Right lobe of liver (tissue), 6 donors: ENCODE results near the gene NAP1L1. TPM values are rescaled to one million over a fixed set of nuclear protein-coding genes. Genes with fewer than 3 reads are reported as not detected.

Experiments used
- ATAC-seq, 4 donors: fragments of 200-7000 bp; cut with Tn5 transposase; one replicate each; pipeline ENCODE4 v1.9.1; 2020; ENCODE audit warnings: mild to moderate bottlenecking in 4 of 4, moderate library complexity in 4 of 4
- DNase-seq, 3 donors: peaks; one replicate each; pipeline ENCODE4 v3.0.0-alpha.2; 2020
- H3K27ac ChIP-seq, 3 donors: fragments of 200-600 bp; one replicate each; pipeline ENCODE4 v1.8.0; 2022
- H3K27me3 ChIP-seq, 2 donors: fragments of 200-600 bp; one replicate each; pipeline ENCODE4 v1.8.0; 2022
- H3K36me3 ChIP-seq, 4 donors: fragments of 200-600 bp; sonication (generic) in 1 of 4; one replicate each; pipeline versions ENCODE4 v1.5.1 to v1.8.0; 2017 to 2022; ENCODE audit warnings: control low read depth in 1 of 4
- H3K4me1 ChIP-seq, 4 donors: fragments of 200-600 bp; sonication (generic) in 1 of 4; one replicate each; pipeline versions ENCODE4 v1.5.1 to v1.8.0; 2017 to 2022; ENCODE audit warnings: control low read depth in 1 of 4
- H3K4me3 ChIP-seq, 3 donors: fragments of 200-600 bp; one replicate each; pipeline ENCODE4 v1.8.0; 2022
- H3K9me3 ChIP-seq, 4 donors: fragments of 200-600 bp; sonication (generic) in 1 of 4; one replicate each; pipeline versions ENCODE4 v1.5.1 to v1.8.0; 2017 to 2022; ENCODE audit warnings: control low read depth in 1 of 4
- CTCF ChIP-seq, 4 donors: fragments of 200-600 bp in 3 of 4; fragments of 450-650 bp in 1 of 4; IDR thresholded peaks; one replicate each; pipeline versions ENCODE4 v1.5.1 to v1.8.0; 2016 to 2022; ENCODE audit warnings: antibody characterized with exemption in 4 of 4, mild to moderate bottlenecking in 2 of 4
- POLR2A ChIP-seq: fragments of 450-650 bp; IDR thresholded peaks from one replicate; pipeline ENCODE4 v1.6.1; 2017; ENCODE audit warnings: antibody characterized with exemption, mild to moderate bottlenecking
- WGBS: methylation state at CpG from one replicate; pipeline ENCODE4 v1.1.6; 2018; ENCODE audit warnings: low coverage, low lambda C conversion rate; ENCODE audit not compliant: insufficient coverage; ENCODE audit errors: missing lambda C conversion rate; 5-methylcytosine and 5-hydroxymethylcytosine counted together
- intact Hi-C, 2 donors: fragments of 100-400 bp; cut with DNase I; formaldehyde crosslinking; loops; one replicate each; pipeline versions ENCODE4 v1.11.2 to v1.14.1; 2022
- total RNA-seq, 6 experiments: library from RNA; depleted of rRNA in 2 of 6; stranded (reverse); fragments of >200 nt in 2 of 6; fragmentation: NEBNext Ultra II Directional in 3 of 6; extraction: Animal tissue kit (Norgen Biotek cat#: 25700) in 3 of 6; gene quantifications; one replicate each; pipeline versions ENCODE4 v1.1.0 to v1.2.4, GENCODE V29; 2016 to 2023
- donor health status: DM: no; HTN: yes; CAD: no.
- donor health status: DM: no; HTN: no; CAD: no.
- donor health status: DM: no; HTN: no; CAD: no.
- donor health status: DM: no; HTN: yes; CAD: no.
- donor health status: DM: no; HTN: yes; CAD: no.

The NAP1L1 gene
- total RNA-seq, 6 experiments from 2014 or later = 61.9 to 99.1 (median 81.5) TPM

GRCh38 chr12:76040461-76040860 lies 44.0 kb downstream of the NAP1L1 start:
- TF ChIP-seq CTCF (IDR thresholded peaks at IDR 0.05) = no peak
- TF ChIP-seq POLR2A = no peak
- ATAC-seq (no peak), DNase-seq (no peak)
- no peaks in the 10 kb centered on the region for H3K27me3 ChIP-seq
- no peak overlapping the region for H3K27ac ChIP-seq
- H3K9me3 ChIP-seq = no peaks in the 10 kb centered on the region
- WGBS = 68% methylated on average over 3 of the region's 4 CpGs
- no peaks in the 10 kb centered on the region for H3K36me3 ChIP-seq
- intact Hi-C loops = no loop called here
- H3K4me3 ChIP-seq = no peak overlapping the region
- no peaks in the 10 kb centered on the region for H3K4me1 ChIP-seq

- no peaks in the 10 kb centered on the region for H3K9me3 ChIP-seq
- H3K4me1 ChIP-seq = peaks cover 0 to 1% (median 0%) of the 10 kb centered on the region in 4 donors
- ATAC-seq (no peak), DNase-seq (no peak)
- no peaks in the 10 kb centered on the region for H3K27me3 ChIP-seq
- H3K36me3 ChIP-seq = no peaks in the 10 kb centered on the region
- H3K27ac ChIP-seq = no peak overlapping the region
- 49% methylated on average over 2 of the region's 2 CpGs for WGBS
- intact Hi-C loops = loop anchor here (10.0 kb wide), 2 partner anchors 223 to 513 kb away; no protein-coding TSS in a partner anchor
- no peak for TF ChIP-seq POLR2A
- no peak for TF ChIP-seq CTCF (IDR thresholded peaks at IDR 0.05)
- H3K4me3 ChIP-seq = no peak overlapping the region
Measured at GRCh38 chr12:76038176-76038575, 46.3 kb downstream of the NAP1L1 start.

DNA sequence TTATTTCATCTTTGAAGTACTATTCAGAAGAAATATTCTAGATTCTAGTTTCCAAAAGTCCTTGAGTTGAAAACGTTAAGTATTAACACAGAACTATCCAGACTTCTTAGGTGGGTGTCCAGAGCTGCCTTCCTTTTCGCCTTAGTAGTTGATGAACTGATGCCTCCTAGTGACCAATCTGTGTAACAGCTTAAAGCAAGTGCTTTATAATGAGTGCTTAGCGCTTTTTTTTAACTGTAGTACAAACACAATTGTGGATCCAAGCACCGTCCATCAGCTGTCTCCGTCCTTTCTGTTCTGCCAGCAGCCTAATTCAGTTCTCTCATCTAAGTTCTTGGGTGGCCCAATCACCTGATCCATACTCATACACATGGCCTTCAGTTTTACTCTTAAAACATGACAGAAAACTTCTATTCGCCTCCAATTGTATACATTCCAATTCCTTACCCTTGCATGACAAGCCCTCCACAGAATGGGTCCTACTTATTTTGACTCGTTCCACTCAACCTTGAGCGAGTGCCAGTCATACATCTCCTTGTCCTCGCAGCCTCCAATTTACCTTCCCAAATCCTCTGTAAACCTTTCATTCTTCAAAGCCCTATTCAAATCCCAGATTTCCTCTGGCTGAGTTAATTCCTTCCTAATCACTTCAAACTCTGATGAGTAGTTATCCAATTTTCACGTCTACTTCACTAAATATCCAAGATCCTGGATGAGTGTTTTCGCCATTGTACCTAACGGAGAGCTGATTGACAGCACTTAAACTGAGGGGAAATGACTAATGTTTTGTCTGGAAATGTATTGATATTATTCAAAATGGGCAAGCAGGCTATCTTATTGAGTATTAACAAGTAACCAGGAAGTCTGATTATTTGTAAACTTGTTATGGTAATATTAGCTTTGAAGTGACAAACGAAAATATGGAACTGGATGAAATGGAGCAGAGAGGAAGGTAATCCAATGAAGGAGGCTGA lies 47.1 kb downstream of the NAP1L1 start:
- ATAC-seq = peak; percentile 84 to 91 (median 86)
- WGBS = 28% methylated on average over 13 of the region's 13 CpGs
- H3K4me3 ChIP-seq = no peak overlapping the region

GRCh38 chr12:76035045-76035444 lies 49.4 kb downstream of the NAP1L1 start:
- ATAC-seq (no peak), DNase-seq (no peak)
- intact Hi-C loops = loop anchor here (10.0 kb wide), 2 partner anchors 220 to 510 kb away; no protein-coding TSS in a partner anchor
- Histone ChIP-seq H3K27me3 (no peaks in the 10 kb centered on the region), H3K4me1 (peaks cover 0 to 9% (median 0%) of the 10 kb centered on the region in 4 donors), H3K27ac (no peak overlapping the region), H3K9me3 (no peaks in the 10 kb centered on the region), H3K36me3 (no peaks in the 10 kb centered on the region), H3K4me3 (no peak overlapping the region)
- WGBS = 86% methylated on average over 1 of the region's 3 CpGs
- TF ChIP-seq CTCF (IDR thresholded peaks at IDR 0.05) = no peak
- TF ChIP-seq POLR2A = no peak

More for the DNA sequence above, 47.1 kb downstream of the NAP1L1 start:
- no peaks in the 10 kb centered on the region for H3K9me3 ChIP-seq
- H3K36me3 ChIP-seq = no peaks in the 10 kb centered on the region
- peaks cover 0 to 6% (median 0%) of the 10 kb centered on the region in 4 donors for H3K4me1 ChIP-seq
- H3K27me3 ChIP-seq = no peaks in the 10 kb centered on the region
- H3K27ac ChIP-seq = no peak overlapping the region
- TF ChIP-seq CTCF (IDR thresholded peaks at IDR 0.05) = peak; percentile 81 to 93 (median 83)
- TF ChIP-seq POLR2A = no peak
- no peak for DNase-seq
- intact Hi-C loops = loop anchor here (10.0 kb wide), 2 partner anchors 223 to 513 kb away; no protein-coding TSS in a partner anchor
